Measurements from ENCODE around the gene PCLO.

GRCh38 chr7:82755705-82756551 lies 406.8 kb downstream of the PCLO start:
- TF ChIP-seq POLR2A (IDR thresholded peaks at IDR 0.05) (no peak), POLR2AphosphoS5 (IDR thresholded peaks at IDR 0.05; ENCODE audit: insufficient read depth in 1 of 2, low read depth in 1 of 2) (no peak)

Data from vagina (tissue), 2 donors.